Pancreas (tissue), 10 donors: ENCODE measurements around the gene SLC4A2. TPM values are rescaled to one million over a fixed set of nuclear protein-coding genes. Genes with fewer than 3 reads are reported as not detected.

ENCODE experiments used
- ATAC-seq, 4 donors: fragments of 200-7000 bp; cut with Tn5 transposase; one replicate each; pipeline versions ENCODE4 v1.8.0 to v1.9.1; 2020; ENCODE audit warnings: mild to moderate bottlenecking in 4 of 4, moderate library complexity in 4 of 4
- DNase-seq, 6 donors: peaks; one replicate each; pipeline ENCODE4 v3.0.0-alpha.2; 2020
- FAIRE-seq: peaks from 2 replicates; lab custom pipeline; 2012; peaks lifted over from hg19 to GRCh38; lab: Jason Lieb, UNC
- H3K27ac ChIP-seq, 4 donors: fragments of 200-600 bp; sonication (generic); 1 replicate in 3 of 4; 2 replicates in 1 of 4; pipeline versions ENCODE4 v1.5.0 to v1.8.0; 2020
- H3K27me3 ChIP-seq, 4 donors: fragments of 200-600 bp; one replicate each; pipeline ENCODE4 v1.8.0; 2021
- H3K36me3 ChIP-seq, 3 donors: fragments of 200-600 bp; sonication (generic) in 1 of 3; one replicate each; pipeline versions ENCODE4 v1.5.0 to v1.8.0; 2020 to 2021
- H3K4me1 ChIP-seq, 3 donors: fragments of 200-600 bp; one replicate each; pipeline ENCODE4 v1.8.0; 2021
- H3K4me3 ChIP-seq, 4 donors: fragments of 200-600 bp; sonication (generic) in 2 of 4; one replicate each; pipeline versions ENCODE4 v1.5.0 to v1.8.0; 2020 to 2021
- H3K9me3 ChIP-seq, 4 donors: fragments of 200-600 bp; one replicate each; pipeline ENCODE4 v1.8.0; 2021
- WGBS, 2 donors: extraction: QIAGEN DNeasy Blood & Tissue Kit; methylation state at CpG; one replicate each; pipeline ENCODE4 v1.1.7; 2013; 5-methylcytosine and 5-hydroxymethylcytosine counted together
- intact Hi-C, 3 donors: fragments of 100-400 bp; cut with DNase I; formaldehyde crosslinking; loops; one replicate each; pipeline versions ENCODE4 v1.11.1 to v1.14.2; 2022
- polyA plus RNA-seq, 2 donors: library from polyadenylated mRNA; stranded (reverse); fragments of 200-250 nt; gene quantifications; one replicate each; pipeline ENCODE4 v1.2.3, GENCODE V29; 2013
- total RNA-seq, 6 donors: library from RNA; stranded (reverse); fragmentation: NEBNext Ultra II Directional in 4 of 6; extraction: Animal tissue kit (Norgen Biotek cat#: 25700) in 4 of 6; gene quantifications; one replicate each; pipeline versions ENCODE4 v1.2.1 to v1.2.4, GENCODE V29; 2021 to 2023
- TF ChIP-seq, protein P1 (sequence below), 4 donors: fragments of 200-600 bp; sonication (generic) in 3 of 4; IDR thresholded peaks; one replicate each; pipeline versions ENCODE4 v1.5.0 to v1.8.0; 2021; ENCODE audit warnings: antibody characterized with exemption in 4 of 4
- donor health status: healthy with polysubstance abuse.
- donor health status: DM: no; HTN: no; CAD: no; lungs with moderate emphysema.
- donor health status: DM: no; HTN: no; CAD: no.
- donor health status: control.
- donor health status: control.
- donor health status: Bipolar disorder and iron deficiency.
- donor health status: DM: yes; HTN: yes; CAD: no.
- donor health status: DM: no; HTN: no; CAD: no.
- donor health status: DM: no; HTN: no; CAD: no.
- donor health status: DM: yes; HTN: yes; CAD: no.

SLC4A2 gene
- total and polyA plus RNA-seq, 8 donors = 69.2 to 211 (median 87.2) TPM

DNA sequence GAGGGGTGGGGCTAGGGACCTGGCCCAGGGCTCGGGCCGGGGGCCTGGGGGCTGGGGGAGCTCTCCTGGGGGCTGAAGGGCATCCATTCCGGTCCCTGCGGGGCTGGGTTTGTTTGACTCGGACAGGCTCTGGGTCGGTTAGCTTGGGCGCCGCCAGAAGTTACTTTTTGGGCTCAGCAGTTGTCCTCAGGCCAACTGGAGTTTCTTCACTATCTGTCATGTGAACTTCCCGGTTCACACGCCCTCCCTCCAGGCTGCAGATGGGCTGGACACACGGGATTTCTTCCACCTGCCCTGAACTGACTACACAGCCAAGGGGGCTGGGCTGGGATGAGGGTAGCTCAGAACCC is 3.8 kb downstream of the SLC4A2 start:
- FAIRE-seq = no peak
- Histone ChIP-seq H3K4me3 (peak overlapping the region; percentile 15 to 54 (median 37)), H3K9me3 (no peaks in the 10 kb centered on the region), H3K27me3 (no peaks in the 10 kb centered on the region), H3K36me3 (peaks cover 3 to 31% (median 18%) of the 10 kb centered on the region in 3 donors), H3K4me1 (peaks cover 14 to 32% (median 15%) of the 10 kb centered on the region in 3 donors), H3K27ac (peak overlapping the region; percentile 70 to 98 (median 88))
- WGBS, 2 donors = 8 to 12% methylated on average over 8 to 11 of the region's 11 CpGs
- TF ChIP-seq, protein P1, sequence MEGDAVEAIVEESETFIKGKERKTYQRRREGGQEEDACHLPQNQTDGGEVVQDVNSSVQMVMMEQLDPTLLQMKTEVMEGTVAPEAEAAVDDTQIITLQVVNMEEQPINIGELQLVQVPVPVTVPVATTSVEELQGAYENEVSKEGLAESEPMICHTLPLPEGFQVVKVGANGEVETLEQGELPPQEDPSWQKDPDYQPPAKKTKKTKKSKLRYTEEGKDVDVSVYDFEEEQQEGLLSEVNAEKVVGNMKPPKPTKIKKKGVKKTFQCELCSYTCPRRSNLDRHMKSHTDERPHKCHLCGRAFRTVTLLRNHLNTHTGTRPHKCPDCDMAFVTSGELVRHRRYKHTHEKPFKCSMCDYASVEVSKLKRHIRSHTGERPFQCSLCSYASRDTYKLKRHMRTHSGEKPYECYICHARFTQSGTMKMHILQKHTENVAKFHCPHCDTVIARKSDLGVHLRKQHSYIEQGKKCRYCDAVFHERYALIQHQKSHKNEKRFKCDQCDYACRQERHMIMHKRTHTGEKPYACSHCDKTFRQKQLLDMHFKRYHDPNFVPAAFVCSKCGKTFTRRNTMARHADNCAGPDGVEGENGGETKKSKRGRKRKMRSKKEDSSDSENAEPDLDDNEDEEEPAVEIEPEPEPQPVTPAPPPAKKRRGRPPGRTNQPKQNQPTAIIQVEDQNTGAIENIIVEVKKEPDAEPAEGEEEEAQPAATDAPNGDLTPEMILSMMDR (IDR thresholded peaks at IDR 0.05) = no peak
- intact Hi-C loops = no loop called here
- DNase-seq = peak in 3 of 6 donors; percentile 71 to 81 (median 72)
- peak; percentile 3 to 10 (median 7) for ATAC-seq

DNA sequence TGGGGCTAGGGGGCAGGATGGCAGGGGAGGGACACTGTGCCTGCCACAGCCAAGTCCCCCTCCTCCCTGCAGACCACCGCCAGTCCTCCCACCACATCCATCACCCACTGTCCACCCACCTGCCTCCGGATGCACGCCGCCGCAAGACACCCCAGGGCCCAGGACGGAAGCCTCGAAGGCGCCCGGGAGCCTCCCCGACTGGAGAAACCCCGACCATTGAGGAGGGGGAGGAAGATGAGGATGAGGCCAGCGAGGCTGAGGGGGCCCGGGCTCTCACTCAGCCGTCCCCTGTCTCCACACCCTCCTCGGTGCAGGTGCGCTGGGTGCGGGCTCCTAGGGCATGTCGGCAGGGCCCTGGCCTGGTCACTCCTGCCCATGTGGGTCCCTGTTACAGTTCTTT is 5.1 kb downstream of the SLC4A2 start:
- TF ChIP-seq, protein P1 (IDR thresholded peaks at IDR 0.05) = no peak
- Histone ChIP-seq H3K4me1 (peaks cover 9 to 26% (median 15%) of the 10 kb centered on the region in 3 donors), H3K4me3 (no peak overlapping the region), H3K36me3 (peaks cover 3 to 40% (median 24%) of the 10 kb centered on the region in 3 donors), H3K27ac (no peak overlapping the region), H3K27me3 (no peaks in the 10 kb centered on the region), H3K9me3 (no peaks in the 10 kb centered on the region)
- no peak for FAIRE-seq
- no peak for ATAC-seq
- no peak for DNase-seq
- 89 to 93% methylated on average over 13 to 18 of the region's 18 CpGs for WGBS, 2 donors
- intact Hi-C loops = loop anchor here in 1 of 3 donors (2.0 kb wide), 1 partner anchor 14 kb away; no protein-coding TSS in a partner anchor

DNA sequence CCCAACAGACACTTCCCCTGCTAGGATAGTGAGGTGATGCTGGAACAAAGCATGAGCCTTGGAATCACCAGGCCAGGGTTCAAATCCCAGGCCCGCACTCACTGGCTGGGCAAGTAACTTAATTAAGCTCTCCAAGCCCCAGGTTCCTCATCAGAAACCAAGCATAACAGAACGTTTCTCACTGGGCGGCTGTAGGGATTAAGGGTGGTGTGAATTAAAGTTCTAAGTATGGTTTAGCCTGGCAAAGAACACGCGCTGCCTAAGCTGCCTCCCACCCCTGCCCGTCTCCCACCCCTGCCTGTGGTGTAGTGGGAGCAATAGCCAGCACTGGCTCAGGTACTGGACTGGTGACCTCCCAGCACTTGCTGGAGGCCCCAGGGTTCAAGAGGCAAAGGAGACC is 5.6 kb downstream of the SLC4A2 start:
- intact Hi-C loops = loop anchor here in 1 of 3 donors (2.0 kb wide), 1 partner anchor 14 kb away; no protein-coding TSS in a partner anchor
- H3K9me3 ChIP-seq = no peaks in the 10 kb centered on the region
- 80 to 86% methylated on average over 6 of the region's 6 CpGs for WGBS, 2 donors
- no peak for FAIRE-seq
- no peak for ATAC-seq
- H3K27me3 ChIP-seq = no peaks in the 10 kb centered on the region
- H3K27ac ChIP-seq = no peak overlapping the region
- H3K4me3 ChIP-seq = no peak overlapping the region
- H3K36me3 ChIP-seq = peaks cover 3 to 45% (median 26%) of the 10 kb centered on the region in 3 donors
- no peak for DNase-seq
- TF ChIP-seq, protein P1 (IDR thresholded peaks at IDR 0.05) = no peak
- peaks cover 9 to 26% (median 15%) of the 10 kb centered on the region in 3 donors for H3K4me1 ChIP-seq

DNA sequence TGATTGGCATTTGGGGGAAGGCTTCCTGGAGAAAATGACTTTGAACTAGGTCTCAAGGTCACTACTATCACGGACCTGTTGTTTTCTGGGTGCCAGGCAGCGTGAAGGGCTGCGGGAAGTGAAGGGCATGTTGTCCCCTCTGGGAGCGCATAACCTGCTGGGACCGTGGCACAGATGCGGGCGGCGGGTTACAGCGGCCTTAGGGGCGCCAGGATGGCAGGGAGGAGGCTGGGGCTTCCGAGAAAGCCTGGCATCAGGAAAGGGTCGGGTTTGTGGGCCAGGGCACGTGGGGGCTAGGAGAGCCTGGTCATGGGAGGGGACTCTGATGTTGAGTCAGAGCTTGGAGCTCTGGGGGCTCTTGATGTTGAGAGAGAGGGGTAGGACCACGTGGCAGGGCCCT is 6.1 kb downstream of the SLC4A2 start:
- intact Hi-C loops = loop anchor here in 1 of 3 donors (2.0 kb wide), 1 partner anchor 13 kb away; no protein-coding TSS in a partner anchor
- H3K9me3 ChIP-seq = no peaks in the 10 kb centered on the region
- FAIRE-seq (no peak), ATAC-seq (no peak), DNase-seq (no peak)
- peaks cover 3 to 51% (median 31%) of the 10 kb centered on the region in 3 donors for H3K36me3 ChIP-seq
- WGBS, 2 donors = 64 to 71% methylated on average over 14 of the region's 14 CpGs
- no peak overlapping the region for H3K27ac ChIP-seq
- TF ChIP-seq, protein P1 (IDR thresholded peaks at IDR 0.05) = no peak
- no peak overlapping the region for H3K4me3 ChIP-seq
- peaks cover 9 to 26% (median 15%) of the 10 kb centered on the region in 3 donors for H3K4me1 ChIP-seq
- no peaks in the 10 kb centered on the region for H3K27me3 ChIP-seq

DNA sequence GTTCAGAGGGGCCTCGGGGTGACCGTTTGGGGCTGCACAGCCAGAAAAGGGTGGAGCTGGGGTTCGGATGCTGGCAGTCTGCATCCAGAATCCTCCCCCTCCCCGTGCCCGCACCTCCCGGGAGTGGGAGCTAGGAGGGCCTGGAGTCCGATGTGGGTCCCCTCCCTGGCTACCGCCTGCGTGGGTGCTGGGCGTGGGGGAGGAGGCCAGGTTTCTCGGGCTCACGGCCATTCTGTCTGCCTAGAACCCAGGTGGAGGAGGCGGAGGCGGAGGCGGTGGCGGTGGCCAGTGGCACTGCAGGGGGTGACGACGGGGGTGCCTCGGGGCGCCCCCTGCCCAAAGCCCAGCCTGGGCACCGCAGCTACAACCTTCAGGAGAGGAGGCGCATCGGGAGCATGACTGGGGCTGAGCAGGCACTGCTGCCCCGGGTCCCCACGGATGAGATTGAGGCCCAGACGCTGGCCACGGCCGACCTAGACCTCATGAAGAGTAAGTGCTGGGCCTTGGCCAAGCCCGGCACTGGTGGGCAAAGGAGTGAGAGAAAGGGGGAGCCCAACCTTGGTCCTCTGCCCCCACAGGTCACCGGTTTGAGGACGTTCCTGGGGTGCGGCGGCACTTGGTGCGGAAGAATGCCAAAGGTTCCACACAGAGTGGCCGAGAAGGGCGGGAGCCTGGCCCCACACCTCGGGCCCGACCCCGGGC is 7.0 kb downstream of the SLC4A2 start:
- FAIRE-seq = no peak
- TF ChIP-seq, protein P1 (IDR thresholded peaks at IDR 0.05) = no peak
- no peaks in the 10 kb centered on the region for H3K9me3 ChIP-seq
- H3K27me3 ChIP-seq = no peaks in the 10 kb centered on the region
- WGBS, 2 donors = 90 to 91% methylated on average over 35 to 39 of the region's 39 CpGs
- no peak overlapping the region for H3K4me3 ChIP-seq
- peaks cover 5 to 24% (median 7%) of the 10 kb centered on the region in 3 donors for H3K4me1 ChIP-seq
- peaks cover 3 to 60% (median 36%) of the 10 kb centered on the region in 3 donors for H3K36me3 ChIP-seq
- DNase-seq = no peak
- ATAC-seq = no peak
- intact Hi-C loops = no loop called here
- H3K27ac ChIP-seq = no peak overlapping the region
